WI38 (cell line): ENCODE data around the gene DENND4A.

Experiments
- H3K4me3 ChIP-seq: 2 replicates; pipeline ENCODE4 v1.5.1; 2011; ENCODE audit warnings: low read depth, mild to moderate bottlenecking, control low read depth, low read length
- CTCF ChIP-seq: IDR thresholded peaks from 2 replicates; pipeline ENCODE4 v1.5.1; 2012; ENCODE audit warnings: low read depth, mild to moderate bottlenecking, control low read depth, low read length

DENND4A gene

DNA sequence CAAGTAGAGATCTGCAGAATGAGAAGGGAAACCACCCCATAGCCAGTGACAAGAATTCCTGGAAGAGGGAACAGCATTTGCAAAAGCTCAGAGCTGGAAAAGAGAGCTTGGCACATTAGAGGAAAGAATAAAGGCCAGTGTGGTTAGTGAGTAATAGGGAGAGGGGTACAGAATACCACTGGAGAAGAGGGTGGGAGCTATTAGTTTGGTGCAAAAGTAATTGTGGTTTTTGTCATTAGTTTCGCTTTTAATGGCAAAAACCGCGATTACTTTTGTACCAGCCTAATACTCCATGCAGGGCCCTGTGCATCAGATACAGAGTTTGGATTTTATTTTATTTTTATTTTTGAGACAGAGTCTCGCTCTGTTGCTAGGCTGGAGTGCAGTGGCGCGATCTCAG, 160.6 kb downstream of the DENND4A start:
- H3K4me3 ChIP-seq: no peak overlapping the region

GRCh38 chr15:65630760-65631159, 161.3 kb downstream of the DENND4A start:
- TF ChIP-seq CTCF: no peak
- no peak overlapping the region for H3K4me3 ChIP-seq

More for the DNA sequence above, 160.6 kb downstream of the DENND4A start:
- TF ChIP-seq CTCF: no peak

GRCh38 chr15:65629548-65629947, 162.5 kb downstream of the DENND4A start:
- no peak overlapping the region for H3K4me3 ChIP-seq
- no peak for TF ChIP-seq CTCF

- TF ChIP-seq CTCF: no peak
- H3K4me3 ChIP-seq: no peak overlapping the region
Observed at GRCh38 chr15:65626856-65627255, 165.2 kb downstream of the DENND4A start.

- no peak overlapping the region for H3K4me3 ChIP-seq
- TF ChIP-seq CTCF: no peak
Observed at GRCh38 chr15:65623103-65623502, 169.0 kb downstream of the DENND4A start.

DNA sequence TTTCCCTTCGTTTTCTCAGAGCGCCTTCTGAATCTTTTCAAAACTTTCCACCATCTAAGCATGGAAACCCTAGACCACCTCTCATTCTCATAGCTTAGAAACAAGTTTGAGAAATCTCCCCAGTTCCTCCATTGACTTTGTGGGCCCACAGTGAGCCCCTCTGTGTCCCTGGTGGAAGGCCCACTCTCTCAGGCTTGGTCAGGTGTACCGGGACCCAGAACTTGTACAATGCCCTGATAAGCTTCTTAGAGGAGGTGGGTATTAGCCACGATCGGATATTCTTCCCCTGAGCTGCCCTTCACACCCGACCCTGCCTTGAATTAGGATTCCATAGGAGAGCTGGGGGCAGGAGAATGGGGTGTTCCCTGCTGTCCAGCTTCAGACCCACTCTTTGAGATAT, 170.5 kb downstream of the DENND4A start, which contains the start of gene SLC24A1:
Gene SLC24A1, plus strand, starts transcription at position 301 of the 400 bp plus-strand sequence. CDS start 2,143 bp downstream, outside the sequence.
- H3K4me3 ChIP-seq: no peak within 1 kb of the TSS
- no peak for TF ChIP-seq CTCF

DNA sequence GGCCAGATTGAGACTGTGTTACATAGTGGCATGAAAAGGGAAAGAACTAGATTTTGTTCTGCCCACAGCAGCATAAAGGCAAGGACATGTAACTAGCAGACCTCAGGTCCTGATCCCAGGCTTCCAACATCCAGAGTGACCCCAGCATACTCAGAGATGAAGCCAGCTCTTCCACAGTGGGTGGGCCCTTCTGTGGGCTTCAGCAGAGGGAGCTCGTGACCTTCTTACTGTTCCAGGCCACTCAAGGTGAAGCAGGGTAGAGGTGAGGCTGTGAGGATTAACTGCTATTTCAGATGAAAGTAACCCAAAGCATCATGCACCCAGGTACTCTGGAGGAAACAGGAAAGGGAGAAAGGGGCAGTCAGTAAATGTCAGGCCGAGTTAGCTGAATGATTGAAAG, 171.3 kb downstream of the DENND4A start:
- no peak for TF ChIP-seq CTCF
- H3K4me3 ChIP-seq: no peak overlapping the region
